Thymus (tissue), 11 donors: ENCODE measurements around the gene SPATA13. TPM values are rescaled to one million over a fixed set of nuclear protein-coding genes. Genes with fewer than 3 reads are reported as not detected.

ENCODE experiments used
- DNase-seq, 9 donors: peaks; one replicate each; pipeline ENCODE4 v3.0.0-alpha.2; 2013; ENCODE audit warnings: low spot score in 9 of 9, low read depth in 6 of 9, missing footprints in 1 of 9
- H3K27ac ChIP-seq, 2 donors: one replicate each; pipeline ENCODE4 v1.5.1; 2013; ENCODE audit warnings: control low read depth in 1 of 2, low read depth in 1 of 2, low read length in 1 of 2, mild to moderate bottlenecking in 1 of 2, moderate library complexity in 1 of 2
- H3K27me3 ChIP-seq, 2 donors: one replicate each; pipeline ENCODE4 v1.5.1; 2013; ENCODE audit warnings: low read length in 1 of 2; ENCODE audit not compliant: control insufficient read depth in 2 of 2, insufficient read depth in 1 of 2
- H3K36me3 ChIP-seq, 2 donors: one replicate each; pipeline ENCODE4 v1.5.1; 2013; ENCODE audit warnings: low read length in 1 of 2, mild to moderate bottlenecking in 1 of 2, moderate library complexity in 1 of 2; ENCODE audit not compliant: control insufficient read depth in 2 of 2, insufficient read depth in 2 of 2
- H3K4me1 ChIP-seq, 2 donors: one replicate each; pipeline ENCODE4 v1.5.1; 2013; ENCODE audit warnings: low read length in 2 of 2; ENCODE audit not compliant: control insufficient read depth in 2 of 2, insufficient read depth in 2 of 2
- H3K4me3 ChIP-seq, 2 donors: one replicate each; pipeline ENCODE4 v1.5.1; 2013; ENCODE audit warnings: low read length in 2 of 2, control low read depth in 1 of 2, mild to moderate bottlenecking in 1 of 2
- H3K9me3 ChIP-seq, 2 donors: one replicate each; pipeline ENCODE4 v1.5.1; 2013; ENCODE audit warnings: low read length in 1 of 2, mild to moderate bottlenecking in 1 of 2; ENCODE audit not compliant: control insufficient read depth in 2 of 2, insufficient read depth in 1 of 2
- WGBS: extraction: QIAGEN DNeasy Blood & Tissue Kit; methylation state at CpG from one replicate; pipeline ENCODE4 v1.1.7; 2013; 5-methylcytosine and 5-hydroxymethylcytosine counted together
- polyA plus RNA-seq: library from polyadenylated mRNA; stranded (reverse); fragments of 200-250 nt; gene quantifications from one replicate; pipeline ENCODE4 v1.2.3, GENCODE V29; 2013
- total RNA-seq: library from RNA; stranded (reverse); fragments of 120-200 nt; gene quantifications from one replicate; pipeline ENCODE4 v1.2.4, GENCODE V29; 2013
- donor health status: healthy.

The SPATA13 gene
- total and polyA plus RNA-seq, 2 donors = 17.0 to 18.7 TPM

DNA sequence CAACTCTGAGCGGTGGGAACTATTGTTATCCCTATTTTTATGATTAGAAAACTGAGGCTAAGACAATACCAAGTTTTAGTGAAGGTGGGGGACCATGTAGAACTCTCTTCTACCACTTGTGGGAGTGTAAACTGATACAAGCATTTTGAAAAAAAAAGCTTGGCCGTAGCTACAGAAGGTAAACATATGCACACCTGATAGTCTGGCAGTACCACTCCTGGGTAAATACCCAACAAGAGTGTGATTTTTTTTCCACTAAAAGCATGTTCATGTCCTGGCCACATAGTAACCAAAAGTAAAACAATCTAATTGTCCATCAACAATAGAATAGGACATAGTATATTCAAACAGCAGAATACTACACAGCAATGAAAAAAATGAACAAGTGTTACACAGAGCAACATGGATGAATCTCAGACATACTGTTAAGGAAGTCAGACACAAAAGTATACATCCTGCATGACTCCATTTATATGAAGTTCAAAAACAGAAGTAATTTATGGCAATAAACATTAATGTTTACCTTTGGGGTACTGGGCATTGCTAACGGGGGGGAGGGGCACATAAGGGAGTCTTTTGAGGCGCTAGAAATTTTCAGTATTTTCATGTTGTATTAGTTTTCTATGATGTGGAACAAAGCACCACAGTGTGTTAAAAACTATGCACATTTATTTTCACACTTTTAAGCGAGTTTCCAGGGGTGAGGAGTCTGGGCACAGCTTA lies 6.4 kb upstream of the SPATA13 start:
- no peak for DNase-seq
- no peaks in the 10 kb centered on the region for H3K4me1 ChIP-seq
- H3K4me3 ChIP-seq = no peak overlapping the region
- WGBS = 96% methylated on average over 5 of the region's 5 CpGs
- no peak overlapping the region for H3K27ac ChIP-seq
- H3K27me3 ChIP-seq = no peaks in the 10 kb centered on the region
- H3K9me3 ChIP-seq = no peaks in the 10 kb centered on the region
- H3K36me3 ChIP-seq = no peaks in the 10 kb centered on the region

DNA sequence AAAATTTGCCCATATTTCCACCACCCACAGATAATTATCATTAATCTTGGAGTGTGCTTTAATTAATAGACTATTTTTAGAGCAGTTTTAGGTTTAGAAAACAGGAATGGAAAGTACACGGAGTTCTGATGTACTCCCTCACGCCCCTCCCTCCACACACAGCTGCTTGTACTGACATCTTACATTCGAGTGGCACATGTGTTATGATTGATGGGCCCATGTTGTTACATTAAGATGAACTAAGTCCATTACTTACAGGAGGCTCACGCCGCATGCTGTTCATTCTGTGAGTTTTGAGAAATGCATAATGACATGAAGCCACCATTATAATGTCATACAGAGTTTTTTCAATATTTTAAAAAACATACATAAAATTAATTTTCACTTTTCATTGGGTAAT lies 1.2 kb upstream of the SPATA13 start:
- no peak overlapping the region for H3K27ac ChIP-seq
- DNase-seq = no peak
- 85% methylated on average over 5 of the region's 5 CpGs for WGBS

DNA sequence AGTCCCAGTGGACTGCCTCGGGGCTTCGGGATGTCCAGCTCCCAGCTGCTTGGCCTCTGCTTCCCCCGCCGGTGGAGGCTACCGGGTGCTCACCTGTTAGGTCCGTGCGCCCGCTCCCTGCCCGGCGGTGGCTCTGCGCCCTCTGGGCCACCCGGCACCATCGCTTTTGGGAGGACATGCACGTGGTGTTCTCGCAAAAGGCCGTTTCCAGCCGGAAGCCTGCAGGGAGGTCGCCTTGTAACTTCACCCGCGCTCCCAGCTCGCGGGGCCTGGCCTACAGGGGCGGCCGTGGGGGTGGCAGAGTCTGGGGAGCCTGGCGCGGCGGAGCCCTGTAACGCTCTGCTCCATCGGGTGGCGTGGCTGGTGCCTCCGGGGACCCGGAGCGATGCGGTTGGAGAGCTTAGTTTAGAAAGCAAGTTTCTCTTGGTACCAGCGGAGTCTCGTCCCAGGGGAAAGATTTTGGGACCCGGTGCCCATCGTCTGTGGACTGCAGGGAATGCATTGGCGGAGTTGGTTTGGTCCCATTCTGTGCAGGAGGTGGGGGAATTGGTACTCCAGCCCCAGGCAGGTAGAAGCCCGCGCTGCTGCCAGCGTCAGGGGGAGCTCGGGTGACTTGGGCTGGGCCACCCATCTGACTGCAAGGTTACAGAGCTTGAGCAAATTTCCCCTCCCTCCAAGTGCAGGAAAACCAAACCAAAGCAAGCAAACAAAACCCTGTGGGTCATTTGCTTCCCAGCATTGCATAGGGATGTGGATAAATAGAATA lies 673 bp downstream of the SPATA13 start:
- H3K27ac ChIP-seq = peak overlapping the region in 1 of 2 donors; percentile 24
- peak overlapping the region; percentile 74 to 81 for H3K4me3 ChIP-seq
- peaks cover 4 to 8% of the 10 kb centered on the region in 2 donors for H3K36me3 ChIP-seq
- under 1% methylated on average over 43 of the region's 43 CpGs for WGBS
- no peaks in the 10 kb centered on the region for H3K9me3 ChIP-seq
- H3K4me1 ChIP-seq = peaks cover 4 to 22% of the 10 kb centered on the region in 2 donors
- H3K27me3 ChIP-seq = peaks cover 0 to 7% of the 10 kb centered on the region in 2 donors
- peak; percentile 11 to 74 (median 40) for DNase-seq

More for the DNA sequence above, 1.2 kb upstream of the SPATA13 start:
- H3K36me3 ChIP-seq = no peaks in the 10 kb centered on the region
- H3K27me3 ChIP-seq = peaks cover 0 to 7% of the 10 kb centered on the region in 2 donors
- no peak overlapping the region for H3K4me3 ChIP-seq
- H3K4me1 ChIP-seq = peaks cover 4 to 22% of the 10 kb centered on the region in 2 donors
- H3K9me3 ChIP-seq = no peaks in the 10 kb centered on the region

GRCh38 chr13:24161980-24162525 lies 1.5 kb downstream of the SPATA13 start:
- Histone ChIP-seq H3K9me3 (no peaks in the 10 kb centered on the region), H3K36me3 (peaks cover 4 to 12% of the 10 kb centered on the region in 2 donors), H3K27ac (no peak overlapping the region), H3K27me3 (peaks cover 0 to 7% of the 10 kb centered on the region in 2 donors), H3K4me1 (peaks cover 4 to 22% of the 10 kb centered on the region in 2 donors), H3K4me3 (peak overlapping the region; percentile 74 to 81)
- DNase-seq = no peak
- 82% methylated on average over 12 of the region's 12 CpGs for WGBS

DNA sequence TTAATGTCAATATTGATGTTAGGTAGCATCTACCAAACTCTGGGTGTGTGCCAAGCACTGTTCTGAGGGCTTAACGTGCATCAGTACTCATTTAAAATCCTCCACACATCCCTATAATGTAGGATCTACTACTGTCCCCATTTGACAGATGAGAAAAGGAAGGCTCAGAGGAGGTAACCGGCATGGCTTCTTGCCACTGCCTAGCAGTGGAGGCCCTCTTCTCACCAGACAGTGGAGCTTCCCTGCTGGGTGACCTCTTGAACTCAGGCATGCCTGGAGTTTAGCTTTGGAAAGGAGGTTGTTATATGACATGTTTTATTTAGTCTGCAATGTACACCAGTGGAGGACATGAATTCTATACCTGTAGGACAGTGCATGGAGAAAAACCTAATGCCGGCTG lies 2.1 kb downstream of the SPATA13 start:
- Histone ChIP-seq H3K9me3 (no peaks in the 10 kb centered on the region), H3K4me1 (peaks cover 4 to 22% of the 10 kb centered on the region in 2 donors), H3K27me3 (peaks cover 0 to 7% of the 10 kb centered on the region in 2 donors), H3K4me3 (no peak overlapping the region), H3K27ac (no peak overlapping the region), H3K36me3 (peaks cover 4 to 15% of the 10 kb centered on the region in 2 donors)
- 95% methylated on average over 3 of the region's 3 CpGs for WGBS
- no peak for DNase-seq

DNA sequence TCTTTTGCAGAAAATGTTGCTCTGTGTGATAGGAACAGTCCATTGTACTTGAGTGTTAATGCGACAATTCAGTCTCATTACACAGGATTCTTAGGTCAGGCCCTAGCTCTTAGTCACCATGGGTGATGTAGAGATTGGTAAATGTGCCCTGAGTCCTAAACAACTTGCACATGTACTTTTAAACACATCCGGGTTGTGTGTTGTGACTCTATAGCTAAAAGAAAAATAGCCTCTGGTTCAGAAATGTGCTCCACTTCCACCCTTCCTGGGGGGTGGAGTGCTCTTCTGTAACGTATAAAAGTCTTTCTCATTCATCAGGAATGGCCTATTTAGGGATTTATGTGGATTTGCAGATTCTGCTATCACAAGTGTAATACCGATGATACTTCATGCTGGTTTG lies 5.2 kb downstream of the SPATA13 start:
- Histone ChIP-seq H3K4me3 (no peak overlapping the region), H3K27ac (no peak overlapping the region), H3K9me3 (no peaks in the 10 kb centered on the region), H3K27me3 (peaks cover 0 to 7% of the 10 kb centered on the region in 2 donors), H3K36me3 (peaks cover 4 to 19% of the 10 kb centered on the region in 2 donors), H3K4me1 (peaks cover 4 to 15% of the 10 kb centered on the region in 2 donors)
- no peak for DNase-seq
- WGBS = 85% methylated on average over 4 of the region's 4 CpGs

- H3K27ac ChIP-seq = no peak overlapping the region
- DNase-seq = no peak
Observed at GRCh38 chr13:24166561-24166960, 6.0 kb downstream of the SPATA13 start.

DNA sequence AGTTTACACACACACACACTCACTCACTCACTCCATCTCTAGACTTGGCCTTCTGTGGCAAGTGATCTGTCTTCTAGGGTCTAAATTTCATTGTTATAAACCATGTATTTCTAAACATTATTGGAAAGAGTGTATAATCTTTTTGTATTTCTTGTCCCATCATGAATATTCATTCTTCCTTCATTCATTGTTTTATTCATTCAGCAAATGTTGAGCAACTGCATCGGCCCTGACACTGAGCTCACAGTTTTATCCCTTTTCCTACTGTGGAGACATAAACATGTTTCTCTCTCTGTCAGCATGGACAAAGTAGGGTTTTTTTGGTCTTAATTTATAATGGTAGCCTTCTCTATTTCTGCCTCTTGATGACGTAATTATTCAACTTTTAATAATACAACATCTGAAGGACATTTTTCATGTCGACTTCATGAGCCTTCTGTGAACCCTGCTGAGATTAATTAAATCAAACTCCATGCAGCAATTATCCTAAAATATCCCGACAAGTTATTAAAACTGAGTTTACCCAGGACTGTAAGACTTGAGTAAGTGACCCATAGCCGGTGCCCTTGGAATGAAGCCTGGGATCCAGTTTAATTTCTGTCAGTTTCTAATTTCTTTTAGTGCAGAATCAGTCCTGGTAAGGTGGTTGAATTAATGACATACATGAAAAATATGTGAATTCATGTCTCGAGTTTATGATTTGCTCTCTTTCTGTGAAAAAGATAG lies 7.3 kb downstream of the SPATA13 start:
- Histone ChIP-seq H3K4me1 (no peaks in the 10 kb centered on the region), H3K27me3 (no peaks in the 10 kb centered on the region), H3K9me3 (no peaks in the 10 kb centered on the region), H3K27ac (no peak overlapping the region), H3K4me3 (no peak overlapping the region), H3K36me3 (peaks cover 4 to 19% of the 10 kb centered on the region in 2 donors)
- 97% methylated on average over 6 of the region's 6 CpGs for WGBS
- no peak for DNase-seq

More at GRCh38 chr13:24166561-24166960, 6.0 kb downstream of the SPATA13 start:
- Histone ChIP-seq H3K9me3 (no peaks in the 10 kb centered on the region), H3K36me3 (peaks cover 4 to 19% of the 10 kb centered on the region in 2 donors), H3K4me3 (no peak overlapping the region), H3K4me1 (peaks cover 3 to 9% of the 10 kb centered on the region in 2 donors), H3K27me3 (no peaks in the 10 kb centered on the region)
- 97% methylated on average over 2 of the region's 2 CpGs for WGBS
